ENCODE measurements around the gene CEP57.
A peak's percentile ranks its signal among the peaks of the same experiment; 100 is the strongest.

CEP57 gene

GRCh38 chr11:95790123-95790932 is at the start of gene CEP57:
CEP57 (plus strand) TSS chr11:95790498; CDS start chr11:95790699, 201 bp downstream.
- peak; percentile 97 for DNase-seq

- DNase-seq = no peak
These were observed 40.2 kb upstream of the CEP57 start for GRCh38 chr11:95750101-95750500.

GRCh38 chr11:95751515-95751914 is 38.8 kb upstream of the CEP57 start:
- DNase-seq = no peak

GRCh38 chr11:95760941-95761340 is 29.4 kb upstream of the CEP57 start:
- DNase-seq = no peak

- no peak for DNase-seq
These were observed 27.8 kb upstream of the CEP57 start for GRCh38 chr11:95762534-95762933.

GRCh38 chr11:95764267-95764898 is 25.9 kb upstream of the CEP57 start:
- DNase-seq = no peak

GRCh38 chr11:95766701-95767100 is 23.6 kb upstream of the CEP57 start:
- no peak for DNase-seq

- DNase-seq = no peak
These were observed 22.8 kb upstream of the CEP57 start for GRCh38 chr11:95767498-95767897.

GRCh38 chr11:95768521-95768920 is 21.8 kb upstream of the CEP57 start:
- no peak for DNase-seq

GRCh38 chr11:95776859-95777258 is 13.4 kb upstream of the CEP57 start:
- no peak for DNase-seq

GRCh38 chr11:95778699-95779098 is 11.6 kb upstream of the CEP57 start:
- DNase-seq = no peak

GRCh38 chr11:95780544-95780943 is 9.8 kb upstream of the CEP57 start:
- no peak for DNase-seq

GRCh38 chr11:95788921-95789505 is 1.3 kb upstream of the CEP57 start:
- DNase-seq = peak; percentile 60

- peak; percentile 99 for DNase-seq
These were observed 684 bp upstream of the CEP57 start, which contains the start of gene FAM76B for GRCh38 chr11:95789506-95790122. FAM76B (minus strand) TSS chr11:95789782; CDS start chr11:95789478, 304 bp downstream.

- peak; percentile 78 for DNase-seq
These were observed 823 bp downstream of the CEP57 start for GRCh38 chr11:95790933-95791708.

- no peak for DNase-seq
These were observed 1.4 kb downstream of the CEP57 start for GRCh38 chr11:95791709-95792033.

- no peak for DNase-seq
These were observed 1.9 kb downstream of the CEP57 start for GRCh38 chr11:95792200-95792599.

GRCh38 chr11:95792700-95793099 is 2.4 kb downstream of the CEP57 start:
- no peak for DNase-seq

- no peak for DNase-seq
These were observed 2.8 kb downstream of the CEP57 start for GRCh38 chr11:95793116-95793515.

- DNase-seq = no peak
These were observed 3.8 kb downstream of the CEP57 start for GRCh38 chr11:95794086-95794485.

GRCh38 chr11:95795627-95796295 is 5.5 kb downstream of the CEP57 start:
- no peak for DNase-seq

- DNase-seq = no peak
These were observed 6.2 kb downstream of the CEP57 start for GRCh38 chr11:95796501-95796900.
